Gastroesophageal sphincter (tissue), 3 donors: ENCODE measurements around the gene PLEKHD1.

Experiments used
- CTCF ChIP-seq, 4 experiments: fragments of 200-600 bp in 2 of 4; fragments of 450-650 bp in 2 of 4; sonication (generic) in 1 of 4; IDR thresholded peaks; one replicate each; pipeline ENCODE4 v1.5.1; 2017 to 2019; ENCODE audit warnings: antibody characterized with exemption in 4 of 4, mild to moderate bottlenecking in 2 of 4, moderate library complexity in 2 of 4
- EP300 ChIP-seq: sonication (generic); formaldehyde crosslinking; IDR thresholded peaks from one replicate; pipeline ENCODE4 v1.6.1; 2017; ENCODE audit warnings: antibody characterized with exemption, mild to moderate bottlenecking
- POLR2A ChIP-seq, 2 donors: fragments of 450-650 bp; IDR thresholded peaks; one replicate each; pipeline ENCODE4 v1.6.1; 2017; ENCODE audit warnings: antibody characterized with exemption in 2 of 2, mild to moderate bottlenecking in 2 of 2, moderate library complexity in 1 of 2
- POLR2AphosphoS5 ChIP-seq: sonication (generic); formaldehyde crosslinking; IDR thresholded peaks from one replicate; pipeline ENCODE4 v1.6.1; 2017; ENCODE audit warnings: antibody characterized with exemption

DNA sequence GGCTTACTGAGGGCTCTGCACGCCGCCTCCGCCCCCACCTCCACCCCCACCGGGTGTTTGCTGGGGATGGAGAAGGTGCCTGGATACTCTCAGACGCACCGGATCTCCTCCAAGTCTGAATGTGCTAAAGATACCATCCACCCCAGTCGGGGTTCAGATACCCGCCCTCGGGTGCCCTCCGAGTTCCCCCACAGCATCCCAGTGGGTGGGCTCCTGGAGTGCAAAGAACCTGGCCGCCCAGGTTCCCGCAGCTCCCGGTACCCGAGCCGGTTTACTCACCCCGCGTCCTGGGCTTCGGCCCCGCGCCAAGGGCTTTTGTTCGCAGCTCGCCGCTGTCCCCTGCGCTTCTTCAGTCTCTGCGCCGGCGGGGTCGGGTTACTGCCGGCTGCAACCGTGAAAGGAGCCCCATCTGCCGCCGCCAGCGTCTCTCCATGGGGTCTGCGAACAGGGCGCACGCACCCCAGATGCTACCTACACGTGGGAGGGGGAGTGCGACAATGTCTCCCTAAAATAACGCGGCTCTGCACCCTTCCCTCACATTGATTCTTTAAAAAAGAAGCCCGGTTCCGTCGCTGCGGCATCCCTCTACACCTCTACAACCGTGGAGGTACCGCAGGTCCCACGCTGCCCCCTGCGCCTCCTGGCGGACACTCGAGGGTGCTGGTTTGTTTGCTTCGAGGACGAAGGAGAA is 89.9 kb downstream of the PLEKHD1 start, which contains the start of gene CCDC177:
- TF ChIP-seq POLR2A (IDR thresholded peaks at IDR 0.05), result no peak
- TF ChIP-seq EP300, result no peak
- TF ChIP-seq POLR2AphosphoS5, result no peak
- peak in 3 of 4 experiments; percentile 48 to 79 (median 61) for TF ChIP-seq CTCF (IDR thresholded peaks at IDR 0.05)
